Measurements from ENCODE around the gene BCAR1. TPM values are rescaled to one million over a fixed set of nuclear protein-coding genes. Genes with fewer than 3 reads are reported as not detected.

The BCAR1 gene
- total RNA-seq, 1 donor from 2014 or later: 61.7 TPM

DNA sequence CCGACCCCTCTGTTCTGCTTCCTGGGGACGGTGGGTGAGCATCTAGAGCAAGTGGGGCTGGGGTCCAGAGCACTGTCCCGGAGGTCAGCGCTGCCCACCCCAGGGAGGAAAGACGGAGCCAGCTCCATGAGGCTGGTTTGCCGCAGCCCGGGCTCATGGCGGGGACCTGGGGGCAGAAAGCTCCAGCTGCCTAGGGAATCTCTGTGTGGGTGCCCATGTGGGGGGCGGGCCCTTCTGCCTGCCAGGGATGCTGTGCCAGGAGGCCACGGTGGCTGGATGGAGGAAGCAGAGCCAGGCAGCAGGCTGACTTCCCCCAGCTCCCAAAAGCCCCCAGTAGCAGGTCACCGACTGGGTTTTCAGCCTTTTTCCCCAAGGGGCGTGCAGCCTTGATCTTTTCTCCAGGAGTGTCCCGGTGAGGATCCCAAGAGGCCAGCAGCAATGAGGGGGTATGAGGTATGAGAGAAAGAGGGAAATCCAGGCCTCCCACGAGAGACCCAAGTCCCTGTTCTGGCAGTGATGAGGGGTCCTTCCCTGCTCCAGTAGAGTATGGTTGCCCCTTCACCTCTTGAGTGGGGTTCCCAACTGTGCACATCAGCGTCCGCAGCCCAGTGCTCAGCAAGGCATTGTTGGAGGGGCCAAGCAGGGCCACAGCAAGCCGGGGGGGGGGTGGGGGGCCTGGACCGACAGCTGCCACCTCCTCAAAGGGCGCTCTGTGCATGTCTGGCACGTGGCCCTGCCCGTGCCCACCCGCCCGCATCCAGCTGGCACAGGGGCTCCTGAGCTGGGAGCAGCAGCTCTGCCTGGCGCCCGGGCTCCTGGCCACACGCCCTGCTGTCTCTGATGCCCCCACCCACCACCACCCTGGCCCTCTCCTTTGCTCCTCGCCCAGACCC, 15.6 kb upstream of the BCAR1 start:
- Histone ChIP-seq H3K27ac (peak overlapping the region; percentile 93), H3K36me3 (no peaks in the 10 kb centered on the region), H3K9me3 (no peaks in the 10 kb centered on the region), H3K27me3 (peaks cover 4% of the 10 kb centered on the region), H3K4me3 (no peak overlapping the region), H3K4me1 (peaks cover 43% of the 10 kb centered on the region)
- ATAC-seq: no peak
- no peak for DNase-seq
- intact Hi-C loops (cut with DNase I): no loop called here
- TF ChIP-seq CTCF (IDR thresholded peaks at IDR 0.05): no peak

DNA sequence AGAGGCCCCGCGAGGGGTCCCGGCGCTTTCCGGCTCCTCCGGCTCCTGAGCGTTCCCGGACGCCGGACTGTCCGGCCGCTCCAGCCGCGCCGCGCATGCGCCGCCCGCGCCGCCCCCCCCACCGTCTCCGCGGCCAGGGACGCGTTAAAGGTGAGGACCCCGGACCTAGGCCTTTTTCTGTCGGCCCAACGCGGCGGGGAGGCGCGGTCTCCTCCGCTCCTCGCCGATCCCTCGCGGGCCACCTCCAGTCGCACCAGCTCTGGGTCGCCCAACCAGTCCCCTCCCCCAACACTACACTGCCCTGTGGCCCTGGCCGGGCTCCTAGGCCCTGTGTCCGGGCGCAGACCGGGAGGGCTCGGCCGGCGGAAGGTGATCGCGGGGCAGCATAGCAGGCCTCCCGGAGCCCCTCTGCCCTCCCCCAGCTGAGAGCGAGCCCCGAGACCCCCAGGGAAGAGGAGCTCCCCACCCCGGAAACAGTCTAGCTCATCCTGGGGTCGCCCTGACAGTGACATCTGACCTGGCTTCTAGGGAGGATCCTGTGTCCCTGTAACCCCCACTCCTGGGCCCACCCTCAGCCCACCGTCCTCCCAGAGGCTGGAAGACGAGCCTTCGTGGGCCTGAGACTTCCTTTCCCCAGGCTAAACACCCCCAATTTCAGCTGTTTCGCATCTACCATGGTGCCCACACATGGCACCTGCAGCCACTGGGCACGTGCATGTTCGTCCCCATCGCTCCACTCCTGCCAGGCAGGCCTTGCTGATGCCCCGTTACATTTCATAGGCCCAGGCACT, 14.7 kb upstream of the BCAR1 start:
- no peak for TF ChIP-seq CTCF (IDR thresholded peaks at IDR 0.05)
- DNase-seq (peak; percentile 91), ATAC-seq (peak; percentile 80)
- H3K36me3 ChIP-seq: no peaks in the 10 kb centered on the region
- H3K9me3 ChIP-seq: no peaks in the 10 kb centered on the region
- H3K27ac ChIP-seq: peak overlapping the region; percentile 93
- H3K27me3 ChIP-seq: peaks cover 4% of the 10 kb centered on the region
- H3K4me1 ChIP-seq: peaks cover 43% of the 10 kb centered on the region
- intact Hi-C loops (cut with DNase I): no loop called here
- H3K4me3 ChIP-seq: peak overlapping the region; percentile 97

DNA sequence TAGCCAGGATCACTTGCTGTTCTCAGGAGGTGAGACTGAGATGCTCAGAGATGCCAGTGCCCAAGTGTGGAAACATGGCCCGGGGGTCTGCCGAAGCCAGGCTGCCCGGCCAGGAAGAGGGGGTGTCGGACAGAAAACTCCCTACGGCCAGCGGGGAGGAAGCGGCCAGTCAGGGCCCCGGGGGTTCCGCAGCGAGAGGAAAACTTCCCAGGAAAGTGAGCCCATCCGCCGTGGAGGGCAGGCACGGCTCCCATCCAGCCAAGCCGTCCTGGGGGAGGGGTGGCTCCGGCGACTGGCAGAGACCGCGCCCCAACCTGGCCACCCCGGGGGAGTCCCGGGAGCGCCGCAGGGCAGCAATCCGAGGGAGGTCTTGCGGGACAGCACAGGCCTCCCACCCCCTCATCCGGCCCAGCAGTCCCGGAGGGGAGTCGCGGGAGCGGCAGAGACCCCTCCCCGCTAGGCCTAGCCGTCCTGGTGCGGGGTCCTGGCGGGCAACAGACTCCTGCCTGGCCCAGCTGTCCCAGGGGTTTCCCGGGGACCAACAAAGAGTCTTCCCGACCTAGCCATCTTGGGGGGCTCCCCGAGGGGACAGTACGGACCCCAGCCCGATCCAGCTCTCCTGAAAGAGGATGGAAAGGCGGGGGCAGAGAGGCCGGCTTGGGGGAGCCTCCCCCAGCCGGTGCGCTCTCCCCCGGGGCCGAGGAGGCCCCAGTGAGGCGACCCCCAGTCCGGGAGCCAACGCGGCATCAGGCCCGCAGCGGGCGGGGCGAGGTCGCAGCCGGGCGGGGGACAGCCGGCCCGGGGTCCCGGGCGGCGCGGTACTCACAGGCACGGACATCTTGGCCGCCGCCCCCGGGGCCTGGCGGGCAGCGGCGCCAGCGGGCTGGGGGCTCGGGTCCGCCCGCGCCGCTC, 13.8 kb upstream of the BCAR1 start:
- H3K36me3 ChIP-seq: no peaks in the 10 kb centered on the region
- H3K4me3 ChIP-seq: peak overlapping the region; percentile 97
- no peak for TF ChIP-seq CTCF (IDR thresholded peaks at IDR 0.05)
- intact Hi-C loops (cut with DNase I): no loop called here
- H3K27me3 ChIP-seq: peaks cover 4% of the 10 kb centered on the region
- ATAC-seq (peak; percentile 38), DNase-seq (peak; percentile 76)
- H3K27ac ChIP-seq: peak overlapping the region; percentile 93
- no peaks in the 10 kb centered on the region for H3K9me3 ChIP-seq
- H3K4me1 ChIP-seq: peaks cover 48% of the 10 kb centered on the region

DNA sequence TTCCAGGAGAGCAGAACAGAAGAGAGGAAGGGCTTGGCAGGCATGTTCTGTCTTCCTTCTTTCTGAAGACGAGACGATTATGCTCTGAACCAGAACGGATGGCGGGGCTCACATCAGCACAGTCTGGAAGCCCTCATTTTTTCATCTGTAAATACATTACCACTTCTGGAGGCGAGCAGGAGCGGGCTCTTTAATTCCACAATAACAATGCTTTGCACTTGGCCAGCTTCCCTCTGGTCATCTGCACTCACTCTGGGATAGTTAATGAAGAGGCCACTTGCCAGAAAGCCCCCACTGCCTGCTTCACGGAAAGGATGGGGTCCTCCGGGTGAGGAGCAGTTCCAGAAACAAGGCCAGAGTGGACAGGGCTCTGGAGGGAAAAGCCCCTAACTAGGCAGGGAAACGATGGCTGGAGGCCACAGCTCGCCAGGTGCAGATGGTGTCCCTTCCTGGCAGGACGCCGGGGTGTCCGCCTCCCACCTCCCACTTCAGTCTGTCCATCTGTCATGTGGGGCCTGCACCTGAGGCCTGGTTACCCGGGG, 13.1 kb upstream of the BCAR1 start:
- intact Hi-C loops (cut with DNase I): no loop called here
- Histone ChIP-seq H3K4me3 (peak overlapping the region; percentile 97), H3K36me3 (no peaks in the 10 kb centered on the region), H3K9me3 (no peaks in the 10 kb centered on the region), H3K27me3 (peaks cover 4% of the 10 kb centered on the region), H3K4me1 (peaks cover 48% of the 10 kb centered on the region), H3K27ac (peak overlapping the region; percentile 93)
- ATAC-seq (no peak), DNase-seq (no peak)
- no peak for TF ChIP-seq CTCF (IDR thresholded peaks at IDR 0.05)

DNA sequence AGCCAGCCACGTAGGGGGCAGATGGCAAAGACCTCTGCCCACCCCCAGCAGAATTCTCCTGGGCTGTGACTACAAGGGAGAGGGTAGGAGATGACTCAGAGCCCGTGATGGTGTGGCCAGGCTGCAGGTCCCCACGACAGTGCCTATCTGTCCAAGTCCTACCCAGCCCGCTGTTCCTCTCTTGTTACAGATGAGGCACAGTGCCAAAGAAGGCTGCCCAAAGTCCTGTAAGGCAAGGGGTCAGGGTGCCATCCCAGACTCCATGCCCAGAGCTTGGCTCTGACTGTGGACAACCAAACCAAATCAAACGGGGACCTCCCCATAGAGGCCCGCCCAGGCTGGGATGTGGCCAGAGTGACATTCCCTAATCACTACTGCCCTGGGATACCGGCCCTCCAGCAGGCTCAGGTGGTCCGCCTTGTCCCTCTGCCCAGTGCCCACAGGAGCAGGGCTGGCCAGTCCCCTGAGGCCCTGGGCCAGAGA, 12.6 kb upstream of the BCAR1 start:
- H3K36me3 ChIP-seq: no peaks in the 10 kb centered on the region
- H3K27me3 ChIP-seq: peaks cover 4% of the 10 kb centered on the region
- TF ChIP-seq CTCF (IDR thresholded peaks at IDR 0.05): no peak
- peaks cover 48% of the 10 kb centered on the region for H3K4me1 ChIP-seq
- H3K27ac ChIP-seq: peak overlapping the region; percentile 93
- DNase-seq (no peak), ATAC-seq (no peak)
- peak overlapping the region; percentile 97 for H3K4me3 ChIP-seq
- intact Hi-C loops (cut with DNase I): no loop called here
- no peaks in the 10 kb centered on the region for H3K9me3 ChIP-seq
